Measurements from ENCODE around the gene EEF1A2. TPM values are rescaled to one million over a fixed set of nuclear protein-coding genes. Genes with fewer than 3 reads are reported as not detected.

Gene EEF1A2
- under 1 TPM in 1 of 2 experiments, not detected in 1; 0.26 TPM for total RNA-seq

GRCh38 chr20:63498960-63499337 is at the start of gene EEF1A2:
TSS of gene EEF1A2 (minus strand) at chr20:63499083. CDS start at chr20:63497763, 1,320 bp downstream.
- peaks cover 23% of the 10 kb centered on the region for H3K27me3 Mint-ChIP-seq
- no peak within 1 kb of the TSS for H3K4me3 Mint-ChIP-seq
- H3K27ac Mint-ChIP-seq, result no peak within 1 kb of the TSS
- ATAC-seq (ENCODE audit: low read depth) (peak; percentile 17), DNase-seq (peak; percentile 54)
- H3K9me3 Mint-ChIP-seq, result no peaks in the 10 kb centered on the region
- POLR2A ChIA-PET, result no interaction called here
- H3K36me3 Mint-ChIP-seq, result no peaks in the 10 kb centered on the region
- H3K4me1 Mint-ChIP-seq, result peaks cover 2% of the 10 kb centered on the region

GRCh38 chr20:63548542-63548941 is 49.7 kb upstream of the EEF1A2 start:
- POLR2A ChIA-PET, result no interaction called here
- no peak overlapping the region for H3K27ac Mint-ChIP-seq
- H3K4me1 Mint-ChIP-seq, result peaks cover 7% of the 10 kb centered on the region
- DNase-seq (no peak), ATAC-seq (ENCODE audit: low read depth) (no peak)
- peaks cover 21% of the 10 kb centered on the region for H3K27me3 Mint-ChIP-seq
- no peaks in the 10 kb centered on the region for H3K36me3 Mint-ChIP-seq
- no peak overlapping the region for H3K4me3 Mint-ChIP-seq
- H3K9me3 Mint-ChIP-seq, result no peaks in the 10 kb centered on the region

- no peaks in the 10 kb centered on the region for H3K9me3 Mint-ChIP-seq
- H3K4me1 Mint-ChIP-seq, result peaks cover 5% of the 10 kb centered on the region
- POLR2A ChIA-PET, result no interaction called here
Measured at GRCh38 chr20:63547725-63548480, 49.0 kb upstream of the EEF1A2 start, which contains the start of gene SRMS. TSS of gene SRMS (minus strand) at chr20:63547749. CDS start at chr20:63547463, 286 bp downstream.

GRCh38 chr20:63546956-63547724 is 48.3 kb upstream of the EEF1A2 start:
- H3K36me3 Mint-ChIP-seq, result no peaks in the 10 kb centered on the region
- no peaks in the 10 kb centered on the region for H3K4me1 Mint-ChIP-seq
- no peaks in the 10 kb centered on the region for H3K9me3 Mint-ChIP-seq
- ATAC-seq (ENCODE audit: low read depth) (no peak), DNase-seq (no peak)
- POLR2A ChIA-PET, result interaction anchor here (1.1 kb wide), 1 partner anchor 26 kb away, joined by 3 read pairs; the partner anchor contains the start of gene PPDPF
- no peak overlapping the region for H3K4me3 Mint-ChIP-seq
- H3K27ac Mint-ChIP-seq, result no peak overlapping the region
- peaks cover 21% of the 10 kb centered on the region for H3K27me3 Mint-ChIP-seq

More at GRCh38 chr20:63547725-63548480, 49.0 kb upstream of the EEF1A2 start, which contains the start of gene SRMS:
- Mint-ChIP-seq H3K36me3 (no peaks in the 10 kb centered on the region), H3K27me3 (peaks cover 21% of the 10 kb centered on the region), H3K27ac (no peak within 1 kb of the TSS), H3K4me3 (no peak within 1 kb of the TSS)
- DNase-seq (no peak), ATAC-seq (ENCODE audit: low read depth) (no peak)

GRCh38 chr20:63546256-63546955 is 47.5 kb upstream of the EEF1A2 start:
- H3K9me3 Mint-ChIP-seq, result no peaks in the 10 kb centered on the region
- no peak for ATAC-seq (ENCODE audit: low read depth)
- no peaks in the 10 kb centered on the region for H3K4me1 Mint-ChIP-seq
- no peak overlapping the region for H3K27ac Mint-ChIP-seq
- no peak for DNase-seq
- H3K36me3 Mint-ChIP-seq, result no peaks in the 10 kb centered on the region
- no peak overlapping the region for H3K4me3 Mint-ChIP-seq
- H3K27me3 Mint-ChIP-seq, result peaks cover 18% of the 10 kb centered on the region
- POLR2A ChIA-PET, result interaction anchor here (1.1 kb wide), 1 partner anchor 25 kb away, joined by 3 read pairs; the partner anchor contains the start of gene PPDPF

GRCh38 chr20:63545814-63546213 is 46.9 kb upstream of the EEF1A2 start:
- no peak overlapping the region for H3K27ac Mint-ChIP-seq
- no peak overlapping the region for H3K4me3 Mint-ChIP-seq
- H3K4me1 Mint-ChIP-seq, result no peaks in the 10 kb centered on the region
- no peaks in the 10 kb centered on the region for H3K36me3 Mint-ChIP-seq
- H3K27me3 Mint-ChIP-seq, result peaks cover 15% of the 10 kb centered on the region
- no peaks in the 10 kb centered on the region for H3K9me3 Mint-ChIP-seq
- ATAC-seq (ENCODE audit: low read depth), result no peak
- POLR2A ChIA-PET, result interaction anchor here (1.1 kb wide), 1 partner anchor 25 kb away, joined by 3 read pairs; the partner anchor contains the start of gene PPDPF
- no peak for DNase-seq

- POLR2A ChIA-PET, result no interaction called here
- DNase-seq (no peak), ATAC-seq (ENCODE audit: low read depth) (no peak)
- H3K36me3 Mint-ChIP-seq, result no peaks in the 10 kb centered on the region
- H3K27me3 Mint-ChIP-seq, result peaks cover 9% of the 10 kb centered on the region
- H3K4me1 Mint-ChIP-seq, result no peaks in the 10 kb centered on the region
- no peak overlapping the region for H3K27ac Mint-ChIP-seq
- H3K4me3 Mint-ChIP-seq, result no peak overlapping the region
- H3K9me3 Mint-ChIP-seq, result no peaks in the 10 kb centered on the region
Measured at GRCh38 chr20:63544958-63545516, 46.2 kb upstream of the EEF1A2 start.

GRCh38 chr20:63544241-63544957 is 45.5 kb upstream of the EEF1A2 start:
- Mint-ChIP-seq H3K4me3 (no peak overlapping the region), H3K36me3 (no peaks in the 10 kb centered on the region), H3K9me3 (no peaks in the 10 kb centered on the region), H3K27me3 (peaks cover 3% of the 10 kb centered on the region), H3K27ac (no peak overlapping the region), H3K4me1 (no peaks in the 10 kb centered on the region)
- DNase-seq (no peak), ATAC-seq (ENCODE audit: low read depth) (no peak)
- POLR2A ChIA-PET, result interaction anchor here (1.2 kb wide), 1 partner anchor 9 kb away, joined by 5 read pairs; no protein-coding TSS in a partner anchor

GRCh38 chr20:63543733-63544132 is 44.9 kb upstream of the EEF1A2 start:
- DNase-seq (no peak), ATAC-seq (ENCODE audit: low read depth) (no peak)
- POLR2A ChIA-PET, result interaction anchor here (1.2 kb wide), 1 partner anchor 9 kb away, joined by 5 read pairs; no protein-coding TSS in a partner anchor
- Mint-ChIP-seq H3K9me3 (no peaks in the 10 kb centered on the region), H3K27me3 (no peaks in the 10 kb centered on the region), H3K36me3 (no peaks in the 10 kb centered on the region), H3K4me1 (no peaks in the 10 kb centered on the region), H3K27ac (no peak overlapping the region), H3K4me3 (no peak overlapping the region)

GRCh38 chr20:63543131-63543530 is 44.2 kb upstream of the EEF1A2 start:
- Mint-ChIP-seq H3K27me3 (no peaks in the 10 kb centered on the region), H3K36me3 (no peaks in the 10 kb centered on the region), H3K27ac (no peak overlapping the region), H3K4me1 (no peaks in the 10 kb centered on the region), H3K4me3 (no peak overlapping the region), H3K9me3 (no peaks in the 10 kb centered on the region)
- POLR2A ChIA-PET, result interaction anchor here (1.2 kb wide), 1 partner anchor 10 kb away, joined by 5 read pairs; no protein-coding TSS in a partner anchor
- DNase-seq, result no peak
- no peak for ATAC-seq (ENCODE audit: low read depth)

- POLR2A ChIA-PET, result interaction anchor here (1.4 kb wide), 1 partner anchor 10 kb away, joined by 6 read pairs; no protein-coding TSS in a partner anchor
- Mint-ChIP-seq H3K4me3 (no peak overlapping the region), H3K9me3 (no peaks in the 10 kb centered on the region), H3K36me3 (no peaks in the 10 kb centered on the region), H3K27me3 (no peaks in the 10 kb centered on the region), H3K27ac (no peak overlapping the region), H3K4me1 (no peaks in the 10 kb centered on the region)
- DNase-seq (no peak), ATAC-seq (ENCODE audit: low read depth) (no peak)
Measured at GRCh38 chr20:63542696-63543095, 43.8 kb upstream of the EEF1A2 start.

GRCh38 chr20:63542031-63542559 is 43.2 kb upstream of the EEF1A2 start:
- POLR2A ChIA-PET, result interaction anchor here (0.6 to 1.4 kb wide), 2 partner anchors 10 to 100 kb away, joined by 3 to 6 read pairs; no protein-coding TSS in a partner anchor
- Mint-ChIP-seq H3K36me3 (no peaks in the 10 kb centered on the region), H3K4me3 (no peak overlapping the region), H3K27me3 (no peaks in the 10 kb centered on the region), H3K27ac (no peak overlapping the region), H3K9me3 (no peaks in the 10 kb centered on the region), H3K4me1 (no peaks in the 10 kb centered on the region)
- ATAC-seq (ENCODE audit: low read depth), result no peak
- no peak for DNase-seq

Measured in activated naive CD8-positive, alpha-beta T cell treated with anti-CD3 and anti-CD28 coated beads, Interleukin-2, amount 10 ng/mL, durations not matched to agents 7 days and 5 days (primary cell).